ENCODE results near the gene CDC5L. TPM values are rescaled to one million over a fixed set of nuclear protein-coding genes. Genes with fewer than 3 reads are reported as not detected.

Gene CDC5L
- total RNA-seq, 1 donor from 2014 or later: 16.5 TPM

GRCh38 chr6:44495036-44495901 lies 107.8 kb downstream of the CDC5L start:
- TF ChIP-seq POLR2AphosphoS5 (IDR thresholded peaks at IDR 0.05; ENCODE audit: insufficient read depth in 1 of 2, low read depth in 1 of 2) (no peak), POLR2A (IDR thresholded peaks at IDR 0.05) (no peak), CTCF (IDR thresholded peaks at IDR 0.05) (no peak)
- DNase-seq (ENCODE audit: extremely low spot score in 2 of 2): peak; percentile 58 to 67

DNA sequence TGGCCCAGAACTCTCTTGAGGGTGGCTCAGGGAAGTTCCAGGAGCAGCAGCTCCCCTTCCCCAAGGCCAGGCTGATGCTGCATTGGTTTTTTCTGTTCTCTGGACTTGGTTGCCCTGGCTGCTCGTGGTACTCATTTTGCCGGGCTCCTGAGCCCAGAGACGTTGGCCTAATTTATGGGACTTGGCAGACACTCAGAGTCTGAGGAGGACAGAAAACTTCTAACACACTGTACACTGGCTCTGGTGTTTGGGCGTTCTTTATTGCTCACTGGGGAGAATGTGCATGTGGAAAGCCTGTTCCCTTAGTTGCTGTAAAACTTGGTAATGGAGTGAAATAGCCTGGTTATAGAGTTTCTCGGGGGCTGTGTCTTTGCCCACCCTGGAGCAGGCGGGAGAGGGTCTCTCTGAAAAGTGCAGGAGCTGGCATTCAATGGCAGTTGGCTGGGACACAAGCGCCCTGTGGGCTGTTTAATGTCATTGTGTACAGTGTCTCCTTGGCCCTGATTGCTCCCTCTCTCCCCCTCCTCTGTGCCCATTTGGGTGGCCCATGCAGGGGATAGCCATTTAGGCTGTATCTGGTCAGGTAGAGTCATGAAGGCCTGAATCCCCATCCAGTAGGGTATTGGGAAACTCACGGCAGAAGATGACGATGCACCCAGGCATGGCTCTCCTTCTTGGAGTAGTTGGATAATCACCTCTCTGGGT lies 109.3 kb downstream of the CDC5L start:
- Histone ChIP-seq H3K27me3 (no peaks in the 10 kb centered on the region), H3K4me1 (no peaks in the 10 kb centered on the region), H3K4me3 (no peak overlapping the region), H3K36me3 (no peaks in the 10 kb centered on the region), H3K27ac (no peak overlapping the region), H3K9me3 (no peaks in the 10 kb centered on the region)
- peak; percentile 69 to 77 for DNase-seq (ENCODE audit: extremely low spot score in 2 of 2)
- TF ChIP-seq CTCF (IDR thresholded peaks at IDR 0.05) (no peak), POLR2A (IDR thresholded peaks at IDR 0.05) (no peak), POLR2AphosphoS5 (IDR thresholded peaks at IDR 0.05; ENCODE audit: insufficient read depth in 1 of 2, low read depth in 1 of 2) (no peak)
- intact Hi-C loops (cut with DNase I): loop anchor here (10.0 kb wide), 1 partner anchor 158 kb away; no protein-coding TSS in a partner anchor

More at GRCh38 chr6:44495036-44495901, 107.8 kb downstream of the CDC5L start:
- Histone ChIP-seq H3K4me3 (no peak overlapping the region), H3K27ac (no peak overlapping the region), H3K4me1 (peaks cover 8% of the 10 kb centered on the region), H3K27me3 (no peaks in the 10 kb centered on the region), H3K9me3 (no peaks in the 10 kb centered on the region), H3K36me3 (no peaks in the 10 kb centered on the region)
- intact Hi-C loops (cut with DNase I): loop anchor here (10.0 kb wide), 1 partner anchor 160 kb away; no protein-coding TSS in a partner anchor

- DNase-seq (ENCODE audit: extremely low spot score in 2 of 2): peak in 1 of 2 donors; percentile 61
- no peak overlapping the region for H3K4me3 ChIP-seq
- H3K27ac ChIP-seq: no peak overlapping the region
- TF ChIP-seq CTCF (IDR thresholded peaks at IDR 0.05): no peak
- TF ChIP-seq POLR2AphosphoS5 (IDR thresholded peaks at IDR 0.05; ENCODE audit: insufficient read depth in 1 of 2, low read depth in 1 of 2): no peak
- no peak for TF ChIP-seq POLR2A (IDR thresholded peaks at IDR 0.05)
- no peaks in the 10 kb centered on the region for H3K27me3 ChIP-seq
- no peaks in the 10 kb centered on the region for H3K36me3 ChIP-seq
- intact Hi-C loops (cut with DNase I): loop anchor here (10.0 kb wide), 1 partner anchor 157 kb away; no protein-coding TSS in a partner anchor
- H3K9me3 ChIP-seq: no peaks in the 10 kb centered on the region
- no peaks in the 10 kb centered on the region for H3K4me1 ChIP-seq
Observed at GRCh38 chr6:44497807-44498206, 110.3 kb downstream of the CDC5L start.

GRCh38 chr6:44498436-44498835 lies 110.9 kb downstream of the CDC5L start:
- TF ChIP-seq CTCF (IDR thresholded peaks at IDR 0.05) (no peak), POLR2A (IDR thresholded peaks at IDR 0.05) (no peak), POLR2AphosphoS5 (IDR thresholded peaks at IDR 0.05; ENCODE audit: insufficient read depth in 1 of 2, low read depth in 1 of 2) (no peak)

More at GRCh38 chr6:44498436-44498835, 110.9 kb downstream of the CDC5L start:
- Histone ChIP-seq H3K36me3 (no peaks in the 10 kb centered on the region), H3K9me3 (no peaks in the 10 kb centered on the region), H3K27me3 (no peaks in the 10 kb centered on the region), H3K4me3 (no peak overlapping the region), H3K4me1 (no peaks in the 10 kb centered on the region), H3K27ac (no peak overlapping the region)
- DNase-seq (ENCODE audit: extremely low spot score in 2 of 2): peak; percentile 31 to 42
- intact Hi-C loops (cut with DNase I): loop anchor here (10.0 kb wide), 1 partner anchor 156 kb away; no protein-coding TSS in a partner anchor
